SK-N-DZ (cell line): ENCODE measurements around the gene KHSRP. TPM values are rescaled to one million over a fixed set of nuclear protein-coding genes. Genes with fewer than 3 reads are reported as not detected.

ENCODE experiments used
- DNase-seq: peaks from one replicate; pipeline ENCODE4 v3.0.0-alpha.2; 2015; ENCODE audit warnings: low spot score
- polyA plus RNA-seq, 2 experiments: library from polyadenylated mRNA; depleted of rRNA; stranded (reverse); fragments of >200 nt; gene quantifications; 2 replicates each; pipeline ENCODE4 v1.2.3, GENCODE V29; 2014

KHSRP gene
- 147 and 149 TPM in 2 replicates for polyA plus RNA-seq (2014; cell fraction: cytosol; rRNA removed)
- polyA plus RNA-seq (2014; cell fraction: nucleus; rRNA removed), result 123 and 179 TPM in 2 replicates

GRCh38 chr19:6424195-6424938 is at the start of gene KHSRP:
TSS of gene KHSRP (minus strand) at chr19:6424811. CDS start at chr19:6424701, 110 bp downstream.
- DNase-seq, result no peak

- no peak for DNase-seq
These were observed 49.0 kb upstream of the KHSRP start for GRCh38 chr19:6473647-6474046.

- DNase-seq, result no peak
These were observed 48.1 kb upstream of the KHSRP start for GRCh38 chr19:6472713-6473112.

GRCh38 chr19:6471076-6471475 is 46.5 kb upstream of the KHSRP start:
- no peak for DNase-seq

GRCh38 chr19:6470173-6470572 is 45.6 kb upstream of the KHSRP start:
- no peak for DNase-seq

GRCh38 chr19:6467384-6467783 is 42.8 kb upstream of the KHSRP start:
- DNase-seq, result no peak

- DNase-seq, result no peak
These were observed 42.1 kb upstream of the KHSRP start for GRCh38 chr19:6466526-6467248.

- DNase-seq, result no peak
These were observed 41.1 kb upstream of the KHSRP start for GRCh38 chr19:6465663-6466062.

- DNase-seq, result no peak
These were observed 40.4 kb upstream of the KHSRP start for GRCh38 chr19:6465006-6465405.

GRCh38 chr19:6464070-6464873 is 39.7 kb upstream of the KHSRP start, which contains the start of gene CRB3:
TSS of gene CRB3 (plus strand) at chr19:6464271. CDS start at chr19:6464702, 431 bp downstream.
- no peak for DNase-seq

GRCh38 chr19:6460099-6460884 is 35.7 kb upstream of the KHSRP start:
- DNase-seq, result peak; percentile 97

GRCh38 chr19:6459262-6460098 is 34.9 kb upstream of the KHSRP start, which contains the start of gene SLC25A23:
TSS of gene SLC25A23 (minus strand) at chr19:6459792. CDS start at chr19:6459628, 164 bp downstream.
- DNase-seq, result peak; percentile 82

- no peak for DNase-seq
These were observed 34.2 kb upstream of the KHSRP start for GRCh38 chr19:6458695-6459261.

GRCh38 chr19:6457958-6458694 is 33.5 kb upstream of the KHSRP start:
- no peak for DNase-seq

- DNase-seq, result no peak
These were observed 31.3 kb upstream of the KHSRP start for GRCh38 chr19:6455924-6456323.

GRCh38 chr19:6453951-6454565 is 29.4 kb upstream of the KHSRP start:
- DNase-seq, result no peak

GRCh38 chr19:6452899-6453298 is 28.3 kb upstream of the KHSRP start:
- no peak for DNase-seq

GRCh38 chr19:6452223-6452614 is 27.6 kb upstream of the KHSRP start:
- DNase-seq, result no peak
